BLaER1 treated with 17β-estradiol and CSF1 and Interleukin-3, amounts not matched to agents 10 nM and 100 nM (cell line): Measurements from ENCODE around the gene SERGEF.

Experiments used
- H3K27ac ChIP-seq, 11 experiments: shearing (Covaris generic); formaldehyde crosslinking; 2 replicates each; pipeline ENCODE4 v1.8.1; 2022
- H3K27me3 ChIP-seq, 11 experiments: shearing (Covaris generic); formaldehyde crosslinking; 2 replicates each; pipeline ENCODE4 v1.8.1; 2022
- H3K36me3 ChIP-seq, 11 experiments: shearing (Covaris generic); formaldehyde crosslinking; 2 replicates each; pipeline ENCODE4 v1.8.1; 2022
- H3K4me1 ChIP-seq, 10 experiments: shearing (Covaris generic); formaldehyde crosslinking; 2 replicates each; pipeline ENCODE4 v1.8.1; 2022
- H3K4me2 ChIP-seq, 11 experiments: shearing (Covaris generic); formaldehyde crosslinking; 2 replicates each; pipeline ENCODE4 v1.8.1; 2022
- H3K4me3 ChIP-seq, 10 experiments: shearing (Covaris generic); formaldehyde crosslinking; 2 replicates each; pipeline ENCODE4 v1.8.1; 2022
- H3K9ac ChIP-seq, 11 experiments: shearing (Covaris generic); formaldehyde crosslinking; 2 replicates each; pipeline ENCODE4 v1.8.1; 2022
- H3K9me3 ChIP-seq, 11 experiments: shearing (Covaris generic); formaldehyde crosslinking; replicated peaks in 1 of 11; 2 replicates each; pipeline ENCODE4 v1.8.1; 2022
- H4K20me1 ChIP-seq, 11 experiments: shearing (Covaris generic); formaldehyde crosslinking; 2 replicates each; pipeline ENCODE4 v1.8.1; 2022
- Cebpa-rat ChIP-seq, 11 experiments: shearing (Covaris generic); IDR thresholded peaks; 2 replicates each; pipeline ENCODE4 v1.8.1; 2022

SERGEF gene

DNA sequence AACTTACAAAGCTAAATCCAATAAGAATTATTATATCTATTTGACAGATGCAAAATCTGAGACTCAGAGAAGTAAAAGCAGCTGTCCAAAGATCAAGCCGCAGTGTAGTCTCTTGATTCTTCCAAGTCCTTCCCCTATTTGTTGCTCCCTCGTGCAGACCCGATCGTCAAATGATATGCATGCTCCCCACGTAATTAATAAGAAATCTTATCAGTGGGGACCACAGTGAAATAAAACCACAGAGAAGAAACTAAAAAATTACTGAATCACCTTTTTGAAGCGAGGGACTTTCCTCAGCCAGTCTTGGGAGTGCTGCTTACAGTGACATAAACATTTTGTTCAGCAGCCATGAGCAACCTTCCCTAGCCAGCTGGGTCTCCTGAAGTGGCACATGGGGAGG is 64.6 kb downstream of the SERGEF start:
- peaks cover 13 to 23% (median 16%) of the 10 kb centered on the region in 11 experiments for H3K9me3 ChIP-seq
- no peak overlapping the region for H3K4me3 ChIP-seq
- TF ChIP-seq Cebpa-rat (IDR thresholded peaks at IDR 0.05), result no peak

DNA sequence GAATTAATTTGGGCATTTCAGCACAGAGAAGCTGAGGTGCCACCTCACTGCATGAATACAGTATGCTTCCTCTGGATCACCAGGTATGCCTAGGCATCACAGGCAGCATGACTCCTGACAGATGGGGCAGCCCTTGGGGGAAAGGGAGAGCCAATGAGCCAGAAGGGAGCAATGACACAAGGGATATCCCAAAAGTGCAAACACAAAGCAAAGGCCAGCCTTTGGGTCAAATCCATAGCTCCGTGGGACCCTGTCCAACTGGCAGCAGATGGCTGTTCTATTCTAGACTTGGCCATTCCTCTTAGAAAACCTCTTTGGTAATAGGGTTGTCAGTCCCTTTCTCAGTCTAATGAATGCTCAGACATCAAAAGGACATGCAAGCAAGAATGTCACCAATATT is 73.3 kb downstream of the SERGEF start:
- TF ChIP-seq Cebpa-rat (IDR thresholded peaks at IDR 0.05), result no peak
- Histone ChIP-seq H4K20me1 (no peaks in the 10 kb centered on the region), H3K27me3 (no peaks in the 10 kb centered on the region), H3K36me3 (peaks cover 11 to 45% (median 24%) of the 10 kb centered on the region in 11 experiments), H3K9me3 (peaks cover 11 to 17% (median 14%) of the 10 kb centered on the region in 11 experiments), H3K4me2 (no peak overlapping the region), H3K9ac (no peak overlapping the region), H3K4me3 (no peak overlapping the region), H3K4me1 (no peaks in the 10 kb centered on the region), H3K27ac (no peak overlapping the region)

More for the DNA sequence above, 64.6 kb downstream of the SERGEF start:
- no peaks in the 10 kb centered on the region for H3K27me3 ChIP-seq
- no peak overlapping the region for H3K27ac ChIP-seq
- H3K9ac ChIP-seq, result no peak overlapping the region
- H3K4me1 ChIP-seq, result no peaks in the 10 kb centered on the region
- H3K4me2 ChIP-seq, result no peak overlapping the region
- peaks cover 48 to 94% (median 69%) of the 10 kb centered on the region in 11 experiments for H3K36me3 ChIP-seq
- no peaks in the 10 kb centered on the region for H4K20me1 ChIP-seq

DNA sequence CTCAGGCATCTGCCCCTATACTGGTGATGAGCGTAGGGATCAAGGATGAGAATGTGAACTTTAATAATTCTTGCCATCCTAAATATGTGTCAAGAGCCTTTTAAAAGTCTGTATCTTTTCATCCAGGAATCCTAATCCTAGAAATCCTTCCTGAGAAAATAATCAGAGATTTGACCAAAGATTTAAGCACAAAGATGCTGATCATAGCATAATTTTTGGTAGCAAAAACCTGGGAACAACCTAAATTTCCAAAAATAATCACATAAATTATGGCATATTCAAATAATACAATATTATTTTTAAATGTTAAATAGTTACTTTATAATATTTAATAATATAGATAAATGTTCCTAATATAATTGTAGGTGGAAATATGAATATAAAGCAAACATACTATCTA is 76.1 kb downstream of the SERGEF start:
- Histone ChIP-seq H3K9ac (no peak overlapping the region), H3K9me3 (peaks cover 8 to 18% (median 13%) of the 10 kb centered on the region in 11 experiments), H3K4me2 (no peak overlapping the region), H3K27me3 (no peaks in the 10 kb centered on the region), H3K36me3 (peaks cover 8 to 43% (median 24%) of the 10 kb centered on the region in 11 experiments; a peak in 21 of 22 replicates), H3K27ac (no peak overlapping the region), H3K4me1 (no peaks in the 10 kb centered on the region), H3K4me3 (no peak overlapping the region), H4K20me1 (no peaks in the 10 kb centered on the region)
- TF ChIP-seq Cebpa-rat (IDR thresholded peaks at IDR 0.05), result no peak

DNA sequence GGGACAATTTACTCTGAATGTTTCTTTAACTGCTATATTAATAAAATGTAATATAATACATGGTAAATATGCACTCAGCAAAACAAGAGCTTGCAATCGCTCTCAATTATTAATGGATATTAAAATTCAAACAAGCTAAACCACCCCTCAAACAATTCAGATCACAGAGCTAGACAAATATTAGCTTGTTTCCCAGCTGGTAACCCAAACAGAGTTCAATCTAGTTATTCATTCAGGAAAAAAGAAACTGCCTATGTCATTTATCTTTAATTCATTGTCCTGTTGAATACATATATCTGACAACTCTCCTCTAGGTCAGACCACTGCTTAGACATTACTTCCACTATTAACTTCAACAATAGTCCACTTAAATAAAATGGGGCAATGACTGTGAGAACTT is 78.7 kb downstream of the SERGEF start:
- no peak for TF ChIP-seq Cebpa-rat (IDR thresholded peaks at IDR 0.05)
- Histone ChIP-seq H3K4me3 (no peak overlapping the region), H3K4me1 (no peaks in the 10 kb centered on the region), H3K9ac (no peak overlapping the region), H3K27me3 (no peaks in the 10 kb centered on the region), H4K20me1 (no peaks in the 10 kb centered on the region), H3K27ac (no peak overlapping the region), H3K9me3 (peaks cover 8 to 18% (median 13%) of the 10 kb centered on the region in 11 experiments), H3K4me2 (no peak overlapping the region), H3K36me3 (peaks cover 8 to 64% (median 35%) of the 10 kb centered on the region in 11 experiments)

DNA sequence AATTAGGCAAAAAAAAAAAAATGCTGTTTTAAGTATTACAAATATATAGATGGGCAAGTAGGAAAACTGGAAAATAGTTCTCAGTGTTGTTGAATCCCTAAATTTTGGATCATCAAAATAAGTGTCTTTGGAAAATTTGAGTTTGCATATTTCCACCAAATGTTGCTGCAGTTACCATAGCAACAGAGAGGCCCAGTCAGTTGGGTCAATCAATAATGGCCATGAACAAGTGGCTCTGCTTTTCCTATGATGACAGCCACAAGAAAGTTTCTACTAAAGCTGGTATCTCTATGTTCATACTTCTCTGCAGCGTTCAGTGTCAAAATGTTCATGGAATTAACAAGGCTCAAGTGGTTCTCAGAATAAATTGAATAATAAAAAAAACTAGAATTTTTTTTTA is 79.1 kb downstream of the SERGEF start:
- Histone ChIP-seq H3K27me3 (no peaks in the 10 kb centered on the region), H3K27ac (no peak overlapping the region), H4K20me1 (no peaks in the 10 kb centered on the region), H3K9me3 (peaks cover 8 to 18% (median 13%) of the 10 kb centered on the region in 11 experiments), H3K4me1 (no peaks in the 10 kb centered on the region), H3K4me3 (no peak overlapping the region), H3K4me2 (no peak overlapping the region), H3K36me3 (peaks cover 8 to 65% (median 34%) of the 10 kb centered on the region in 11 experiments), H3K9ac (no peak overlapping the region)
- no peak for TF ChIP-seq Cebpa-rat (IDR thresholded peaks at IDR 0.05)

DNA sequence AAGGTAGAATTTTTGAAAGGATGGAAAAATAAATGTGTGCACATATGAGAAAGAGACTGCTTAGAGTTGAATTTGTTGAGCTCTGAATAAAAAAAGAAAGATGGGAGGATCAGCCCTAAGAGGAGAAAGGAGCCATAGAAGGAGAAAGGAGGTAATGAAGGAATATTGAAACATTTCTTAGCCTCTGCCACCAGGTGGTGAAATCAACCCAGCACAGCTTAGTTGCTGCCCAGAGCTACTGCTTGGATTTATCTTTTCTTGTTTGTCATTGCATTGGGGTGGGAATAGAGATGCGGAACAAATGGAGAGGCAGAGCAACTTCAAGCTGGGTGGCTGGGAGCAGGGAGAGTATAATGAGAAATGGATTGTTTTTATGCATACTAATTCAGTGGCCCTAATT is 80.4 kb downstream of the SERGEF start:
- peaks cover 8 to 18% (median 13%) of the 10 kb centered on the region in 11 experiments for H3K9me3 ChIP-seq
- H3K27ac ChIP-seq, result no peak overlapping the region
- peaks cover 8 to 52% (median 39%) of the 10 kb centered on the region in 11 experiments for H3K36me3 ChIP-seq
- TF ChIP-seq Cebpa-rat (IDR thresholded peaks at IDR 0.05), result no peak
- no peak overlapping the region for H3K4me2 ChIP-seq
- H3K4me3 ChIP-seq, result no peak overlapping the region
- H3K27me3 ChIP-seq, result no peaks in the 10 kb centered on the region
- H4K20me1 ChIP-seq, result 0 out of 22 replicates have a peak, but pooled peaks cover 0 to 1% (median 0%) of the 10 kb centered on the region in 11 experiments
- no peak overlapping the region for H3K9ac ChIP-seq
- H3K4me1 ChIP-seq, result no peaks in the 10 kb centered on the region

DNA sequence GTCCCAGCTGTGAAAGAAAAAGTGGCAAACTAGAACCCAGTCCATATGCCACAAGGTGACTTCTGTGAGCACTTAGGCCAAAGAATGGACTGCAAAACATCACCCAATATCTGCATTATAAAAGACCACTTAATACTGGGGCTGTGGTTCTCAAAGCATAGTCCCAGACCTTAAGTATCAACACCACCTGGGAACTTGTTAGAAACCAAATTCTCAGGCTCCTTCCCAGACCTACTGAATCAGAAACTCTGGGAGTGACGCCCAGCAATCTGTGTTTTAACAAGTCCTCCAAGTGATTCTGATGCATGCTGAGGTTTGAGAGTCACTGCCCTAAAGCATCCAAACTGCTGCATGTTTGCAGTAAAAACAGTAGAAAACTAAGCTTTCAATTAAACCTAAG is 81.3 kb downstream of the SERGEF start:
- Histone ChIP-seq H4K20me1 (0 out of 22 replicates have a peak, but pooled peaks cover 0 to 10% (median 0%) of the 10 kb centered on the region in 11 experiments), H3K9ac (no peak overlapping the region), H3K36me3 (peaks cover 11 to 53% (median 48%) of the 10 kb centered on the region in 11 experiments), H3K4me2 (no peak overlapping the region), H3K4me1 (no peaks in the 10 kb centered on the region), H3K27ac (no peak overlapping the region), H3K4me3 (no peak overlapping the region), H3K27me3 (no peaks in the 10 kb centered on the region), H3K9me3 (peaks cover 8 to 18% (median 13%) of the 10 kb centered on the region in 11 experiments)
- TF ChIP-seq Cebpa-rat (IDR thresholded peaks at IDR 0.05), result no peak

DNA sequence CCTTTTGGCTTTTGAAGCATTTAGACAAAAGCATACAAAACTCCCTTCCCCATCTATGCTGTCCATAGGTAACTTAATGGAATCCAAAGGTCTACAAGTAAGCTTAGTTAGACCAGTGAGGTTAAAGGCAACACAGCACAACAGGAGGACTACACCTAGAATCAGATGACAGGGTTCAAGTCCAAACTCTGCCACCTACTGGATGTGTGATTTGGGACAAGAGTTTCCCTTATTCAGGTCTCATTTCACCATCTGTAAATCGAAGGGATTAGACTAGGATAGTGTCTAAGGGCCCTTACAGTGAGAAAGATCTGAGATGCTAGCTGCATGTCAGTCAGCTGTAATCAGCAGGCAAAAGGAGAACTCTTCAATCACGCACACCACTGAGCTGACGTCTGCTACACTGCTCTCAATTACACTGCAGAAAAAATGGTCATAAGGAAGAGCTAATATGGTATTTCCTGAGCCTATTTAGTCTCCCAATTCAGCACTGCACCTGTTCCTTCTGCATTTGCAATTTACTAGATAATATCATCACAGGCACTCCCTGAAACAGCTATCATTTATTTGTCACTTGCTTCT is 82.2 kb downstream of the SERGEF start:
- Histone ChIP-seq H3K9ac (no peak overlapping the region), H3K4me3 (no peak overlapping the region), H4K20me1 (0 out of 22 replicates have a peak, but pooled peaks cover 0 to 10% (median 0%) of the 10 kb centered on the region in 11 experiments), H3K27ac (no peak overlapping the region), H3K27me3 (no peaks in the 10 kb centered on the region), H3K4me2 (no peak overlapping the region), H3K9me3 (peaks cover 8 to 18% (median 13%) of the 10 kb centered on the region in 11 experiments), H3K4me1 (no peaks in the 10 kb centered on the region), H3K36me3 (peaks cover 21 to 58% (median 52%) of the 10 kb centered on the region in 11 experiments)
- no peak for TF ChIP-seq Cebpa-rat (IDR thresholded peaks at IDR 0.05)

DNA sequence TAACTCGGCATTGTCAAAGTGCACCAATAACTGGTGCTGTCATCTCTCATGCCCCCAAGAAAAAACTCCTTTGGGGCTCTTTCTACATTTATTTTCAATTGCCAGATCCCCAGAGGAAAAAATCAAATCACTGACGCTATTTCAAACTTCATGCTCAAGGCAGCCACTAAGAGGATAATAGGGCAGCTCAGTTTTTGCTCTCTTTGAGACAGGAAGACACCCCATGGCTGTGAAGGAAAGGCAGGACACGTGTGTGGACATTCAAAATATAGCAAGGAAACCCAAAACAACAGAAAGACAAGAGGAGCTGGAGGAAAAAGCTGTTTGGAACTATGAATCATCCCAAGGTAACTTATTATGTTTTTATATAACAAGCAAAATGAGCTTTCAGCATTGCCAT is 83.7 kb downstream of the SERGEF start:
- peaks cover 21 to 70% (median 55%) of the 10 kb centered on the region in 11 experiments for H3K36me3 ChIP-seq
- no peak overlapping the region for H3K4me3 ChIP-seq

More for the DNA sequence above, 83.7 kb downstream of the SERGEF start:
- 0 out of 22 replicates have a peak, but pooled peaks cover 0 to 10% (median 0%) of the 10 kb centered on the region in 11 experiments for H4K20me1 ChIP-seq
- no peaks in the 10 kb centered on the region for H3K4me1 ChIP-seq
- no peaks in the 10 kb centered on the region for H3K27me3 ChIP-seq
- H3K9ac ChIP-seq, result no peak overlapping the region
- H3K27ac ChIP-seq, result no peak overlapping the region
- no peak overlapping the region for H3K4me2 ChIP-seq
- TF ChIP-seq Cebpa-rat (IDR thresholded peaks at IDR 0.05), result no peak
- H3K9me3 ChIP-seq, result peaks cover 8 to 18% (median 13%) of the 10 kb centered on the region in 11 experiments
